A549 (cell line): ENCODE measurements around the gene ATM. TPM values are rescaled to one million over a fixed set of nuclear protein-coding genes. Genes with fewer than 3 reads are reported as not detected.
A peak's percentile ranks its signal among the peaks of the same experiment; 100 is the strongest.

Experiments used
- ATAC-seq, 2 experiments: fragments of 200-7000 bp in 1 of 2; fragments of >200 bp in 1 of 2; cut with Nextera tagmentation in 1 of 2; cut with Tn5 transposase in 1 of 2; 3 replicates each; pipeline versions ENCODE4 v1.8.0 to v1.9.1; 2018 to 2020; ENCODE audit warnings: mild to moderate bottlenecking in 1 of 2, moderate library complexity in 1 of 2
- CTCF ChIA-PET: fragments of 300-600 bp; sonication (Branson Sonifier 250); formaldehyde crosslinking; extraction: SDS; loops from one replicate; lab custom pipeline; 2021; ENCODE audit warnings: antibody characterized with exemption, inconsistent platforms; lab: Yijun Ruan, JAX
- POLR2A ChIA-PET: fragments of 350-600 bp; formaldehyde crosslinking; extraction: SDS; loops from one replicate; lab custom pipeline; 2021; ENCODE audit warnings: antibody characterized with exemption, inconsistent platforms; lab: Yijun Ruan, JAX
- DNase-seq, 2 experiments: peaks; one replicate each; pipeline versions ENCODE4 v3.0.0 to v3.0.0-alpha.2; 2011 to 2016; ENCODE audit warnings: low read depth in 1 of 2, low spot score in 1 of 2
- FAIRE-seq: peaks from 2 replicates; lab custom pipeline; 2011; peaks lifted over from hg19 to GRCh38; lab: Jason Lieb, UNC
- H3K27ac ChIP-seq, 2 experiments: fragments of >200 bp; sonication (Bioruptor Twin); formaldehyde crosslinking; 3 replicates each; pipeline ENCODE4 v1.5.1; 2016 to 2017
- H3K4me1 ChIP-seq: fragments of >200 bp; sonication (Bioruptor Twin); formaldehyde crosslinking; 3 replicates; pipeline ENCODE4 v1.6.1; 2016
- H3K4me2 ChIP-seq: fragments of >200 bp; sonication (Bioruptor Twin); formaldehyde crosslinking; 3 replicates; pipeline ENCODE4 v1.6.1; 2016
- H3K4me3 ChIP-seq: fragments of >200 bp; sonication (Bioruptor Twin); formaldehyde crosslinking; 3 replicates; pipeline ENCODE4 v1.5.1; 2016
- H3K9me3 ChIP-seq: fragments of >200 bp; sonication (Bioruptor Twin); formaldehyde crosslinking; 3 replicates; pipeline ENCODE4 v1.6.1; 2016
- ATOH8 ChIP-seq: fragments of 250-450 bp; sonication (Bioruptor Pico); IDR thresholded peaks from 2 replicates; pipeline ENCODE4 v1.5.0; 2020; ENCODE audit warnings: low read depth, mild to moderate bottlenecking, moderate library complexity
- CBX2 ChIP-seq: fragments of 200-600 bp; sonication (generic); IDR thresholded peaks from 2 replicates; pipeline ENCODE4 v1.6.1; 2016; ENCODE audit warnings: low read depth, mild to moderate bottlenecking, borderline replicate concordance
- CHD2 ChIP-seq: fragments of 150-350 bp; IDR thresholded peaks from 2 replicates; pipeline ENCODE4 v1.6.1; 2014; ENCODE audit warnings: low read length; ENCODE audit not compliant: partially characterized antibody
- E2F6 ChIP-seq: IDR thresholded peaks from 2 replicates; pipeline ENCODE4 v1.6.1; 2012; ENCODE audit warnings: low read depth, borderline replicate concordance
- EP300 ChIP-seq, 2 experiments: fragments of >200 bp; sonication (Bioruptor Twin); formaldehyde crosslinking; IDR thresholded peaks; 2 replicates in 1 of 2; 3 replicates in 1 of 2; pipeline ENCODE4 v1.6.1; 2016 to 2017
- FOSB ChIP-seq: fragments of 250-450 bp; sonication (Bioruptor Pico); IDR thresholded peaks from 2 replicates; pipeline ENCODE4 v1.5.0; 2020; ENCODE audit warnings: mild to moderate bottlenecking, moderate library complexity
- FOSL2 ChIP-seq, 2 experiments: fragments of 450-650 bp in 1 of 2; fragments of >200 bp in 1 of 2; sonication (Bioruptor Twin) in 1 of 2; formaldehyde crosslinking; IDR thresholded peaks; 2 replicates each; pipeline versions ENCODE4 v1.5.0 to v1.6.1; 2016 to 2020; ENCODE audit warnings: mild to moderate bottlenecking in 1 of 2, moderate library complexity in 1 of 2
- FOXS1 ChIP-seq: fragments of 250-450 bp; sonication (Bioruptor Pico); IDR thresholded peaks from 2 replicates; pipeline ENCODE4 v1.5.0; 2020; ENCODE audit warnings: mild to moderate bottlenecking, moderate library complexity
- HDAC2 ChIP-seq: fragments of 200-600 bp; sonication (generic); IDR thresholded peaks from 2 replicates; pipeline ENCODE4 v1.6.1; 2016
- HES2 ChIP-seq: fragments of >200 bp; sonication (Bioruptor Twin); formaldehyde crosslinking; IDR thresholded peaks from 2 replicates; pipeline ENCODE4 v1.6.1; 2016
- HMGXB4 ChIP-seq: fragments of 250-450 bp; sonication (Bioruptor Pico); IDR thresholded peaks from 2 replicates; pipeline ENCODE4 v1.5.0; 2021; ENCODE audit warnings: mild to moderate bottlenecking, moderate library complexity, borderline replicate concordance
- HOXB5 ChIP-seq: fragments of 250-450 bp; sonication (Bioruptor Pico); IDR thresholded peaks from 2 replicates; pipeline ENCODE4 v1.5.0; 2020; ENCODE audit warnings: mild to moderate bottlenecking, moderate library complexity
- KDM1A ChIP-seq: fragments of 200-600 bp; sonication (generic); IDR thresholded peaks from 2 replicates; pipeline ENCODE4 v1.6.1; 2016; ENCODE audit warnings: low read depth, mild to moderate bottlenecking
- KDM5A ChIP-seq: fragments of 200-600 bp; sonication (generic); IDR thresholded peaks from 2 replicates; pipeline ENCODE4 v1.6.1; 2016; ENCODE audit warnings: antibody characterized with exemption, mild to moderate bottlenecking
- MAFK ChIP-seq: fragments of 450-650 bp; IDR thresholded peaks from 2 replicates; pipeline ENCODE4 v1.6.1; 2014; ENCODE audit not compliant: partially characterized antibody
- MAZ ChIP-seq: fragments of 150-350 bp; IDR thresholded peaks from 2 replicates; pipeline ENCODE4 v1.6.1; 2014; ENCODE audit warnings: antibody characterized with exemption, low read depth, low read length, borderline replicate concordance
- MYC ChIP-seq: IDR thresholded peaks from 2 replicates; pipeline ENCODE4 v1.6.1; 2012; ENCODE audit warnings: mild to moderate bottlenecking, inconsistent platforms, low read length, improper control_type of control experiment, borderline replicate concordance
- NFE2L2 ChIP-seq: fragments of 150-350 bp; conservative IDR thresholded peaks from 2 replicates; pipeline ENCODE4 v1.6.1; 2014; ENCODE audit warnings: low read length
- NPAS2 ChIP-seq: fragments of 250-450 bp; sonication (Bioruptor Pico); IDR thresholded peaks from 2 replicates; pipeline ENCODE4 v1.8.0; 2022; ENCODE audit warnings: mild to moderate bottlenecking, moderate library complexity, borderline replicate concordance
- PBX3 ChIP-seq: IDR thresholded peaks from 2 replicates; pipeline ENCODE4 v1.6.1; 2012
- POLR2A ChIP-seq: IDR thresholded peaks from 2 replicates; pipeline ENCODE4 v1.6.1; 2012; ENCODE audit warnings: mild to moderate bottlenecking, low read length
- POLR2AphosphoS2 ChIP-seq: conservative IDR thresholded peaks from 2 replicates; pipeline ENCODE4 v1.6.1; 2012; ENCODE audit warnings: low read length, improper control_type of control experiment, inconsistent platforms
- RFX5 ChIP-seq: fragments of 450-650 bp; IDR thresholded peaks from 2 replicates; pipeline ENCODE4 v1.7.1; 2014; ENCODE audit warnings: antibody characterized with exemption, mild to moderate bottlenecking, moderate library complexity
- RNF2 ChIP-seq: fragments of 200-600 bp; sonication (generic); IDR thresholded peaks from 2 replicates; pipeline ENCODE4 v1.6.1; 2016; ENCODE audit warnings: low read depth, mild to moderate bottlenecking, antibody characterized with exemption, moderate library complexity, borderline replicate concordance
- SMC3 ChIP-seq: fragments of >200 bp; sonication (Bioruptor Twin); formaldehyde crosslinking; IDR thresholded peaks from 3 replicates; pipeline ENCODE4 v1.6.1; 2018; ENCODE audit warnings: inconsistent platforms
- TFCP2L1 ChIP-seq: fragments of 250-450 bp; sonication (Bioruptor Pico); IDR thresholded peaks from 2 replicates; pipeline ENCODE4 v1.5.0; 2021; ENCODE audit warnings: mild to moderate bottlenecking
- ZFP36 ChIP-seq: fragments of 450-650 bp; IDR thresholded peaks from 2 replicates; pipeline ENCODE4 v1.6.1; 2014; ENCODE audit warnings: borderline replicate concordance; ENCODE audit not compliant: partially characterized antibody
- WGBS: methylation state at CpG from one replicate; pipeline ENCODE4 v1.1.6; 2017; ENCODE audit errors: missing lambda C conversion rate; 5-methylcytosine and 5-hydroxymethylcytosine counted together
- polyA plus RNA-seq, 4 experiments: library from polyadenylated mRNA; depleted of rRNA in 3 of 4; stranded (reverse); fragments of >200 nt; fragmentation: RNase III in 1 of 4; extraction: RNeasy Plus Mini Kit Qiagen cat#74134 plus additional on column Dnase treatment in 1 of 4; gene quantifications; 2 replicates in 3 of 4; 3 replicates in 1 of 4; pipeline ENCODE4 v1.2.3, GENCODE V29; 2011 to 2017

The ATM gene
- polyA plus RNA-seq, 2 of the 4 experiments (the other 2 are of a cell fraction) = 15.6 to 40.4 TPM

GRCh38 chr11:108224911-108225786 is 2.3 kb downstream of the ATM start:
- Histone ChIP-seq H3K4me3 (no peak overlapping the region), H3K4me1 (peaks cover 23% of the 10 kb centered on the region; the same call in 2 of the 3 replicates), H3K4me2 (peak overlapping the region; percentile 82), H3K9me3 (no peaks in the 10 kb centered on the region), H3K27ac (no peak overlapping the region)
- ChIA-PET CTCF (no interaction called here), POLR2A (no interaction called here)
- FAIRE-seq (no peak), DNase-seq (no peak), ATAC-seq (no peak)
- WGBS = 90% methylated on average over 14 of the region's 14 CpGs
- TF ChIP-seq KDM1A (no peak), MAZ (no peak), POLR2AphosphoS2 (no peak), ATOH8 (no peak), RFX5 (no peak), HDAC2 (no peak), SMC3 (no peak), MYC (no peak), NFE2L2 (no peak), HOXB5 (CRISPR knock-in tag) (no peak), HES2 (no peak), EP300 (IDR thresholded peaks at IDR 0.05) (no peak), TFCP2L1 (CRISPR knock-in tag) (no peak), FOSL2 (IDR thresholded peaks at IDR 0.05) (no peak), FOSL2 (CRISPR knock-in tag; IDR thresholded peaks at IDR 0.05) (no peak), KDM5A (no peak), E2F6 (no peak)

GRCh38 chr11:108226036-108226435 is 3.2 kb downstream of the ATM start:
- 90% methylated on average over 2 of the region's 2 CpGs for WGBS
- ATAC-seq = no peak
- ChIA-PET CTCF (interaction anchor here (0.6 kb wide), 1 partner anchor 12 kb away, joined by 3 read pairs; no protein-coding TSS in a partner anchor), POLR2A (no interaction called here)
- peaks cover 18% of the 10 kb centered on the region; the same call in 2 of the 3 replicates for H3K4me1 ChIP-seq
- FAIRE-seq = no peak
- no peak overlapping the region for H3K4me3 ChIP-seq
- H3K4me2 ChIP-seq = no peak overlapping the region
- TF ChIP-seq RNF2 (no peak), FOSB (CRISPR knock-in tag) (no peak), NFE2L2 (no peak), MYC (no peak), FOXS1 (CRISPR knock-in tag) (no peak)
- DNase-seq = no peak
- no peaks in the 10 kb centered on the region for H3K9me3 ChIP-seq
- no peak overlapping the region for H3K27ac ChIP-seq

- 85% methylated on average over 2 of the region's 2 CpGs for WGBS
- Histone ChIP-seq H3K9me3 (no peaks in the 10 kb centered on the region), H3K4me2 (no peak overlapping the region), H3K4me1 (peaks cover 15% of the 10 kb centered on the region; the same call in 2 of the 3 replicates), H3K27ac (no peak overlapping the region), H3K4me3 (no peak overlapping the region)
- ChIA-PET CTCF (no interaction called here), POLR2A (no interaction called here)
- no peak for ATAC-seq
- DNase-seq = no peak
- FAIRE-seq = no peak
- TF ChIP-seq HMGXB4 (CRISPR knock-in tag) = no peak
- TF ChIP-seq FOSB (CRISPR knock-in tag) = no peak
- TF ChIP-seq TFCP2L1 (CRISPR knock-in tag) = no peak
- TF ChIP-seq POLR2A = no peak
- no peak for TF ChIP-seq NFE2L2
- no peak for TF ChIP-seq E2F6
- TF ChIP-seq FOSL2 (IDR thresholded peaks at IDR 0.05) = no peak
- no peak for TF ChIP-seq FOSL2 (CRISPR knock-in tag; IDR thresholded peaks at IDR 0.05)
- no peak for TF ChIP-seq KDM1A
- no peak for TF ChIP-seq NPAS2 (CRISPR knock-in tag)
- no peak for TF ChIP-seq ZFP36
- TF ChIP-seq MAFK = no peak
- no peak for TF ChIP-seq HDAC2
- TF ChIP-seq CBX2 = no peak
- TF ChIP-seq PBX3 = no peak
- TF ChIP-seq FOXS1 (CRISPR knock-in tag) = no peak
- no peak for TF ChIP-seq CHD2
Observed at GRCh38 chr11:108228251-108228650, 5.4 kb downstream of the ATM start.
